Colonic mucosa (tissue), 4 donors: ENCODE results near the gene PARD6B. TPM values are rescaled to one million over a fixed set of nuclear protein-coding genes. Genes with fewer than 3 reads are reported as not detected.

Experiments
- DNase-seq: peaks from one replicate; pipeline ENCODE4 v3.0.0-alpha.2; 2020
- H3K27ac ChIP-seq: fragments of 200-600 bp; one replicate; pipeline ENCODE4 v1.8.0; 2021
- H3K27me3 ChIP-seq: fragments of 200-600 bp; one replicate; pipeline ENCODE4 v1.8.0; 2021
- H3K36me3 ChIP-seq: fragments of 200-600 bp; one replicate; pipeline ENCODE4 v1.8.0; 2021
- H3K4me1 ChIP-seq: fragments of 200-600 bp; one replicate; pipeline ENCODE4 v1.8.0; 2021; ENCODE audit warnings: mild to moderate bottlenecking
- H3K4me3 ChIP-seq: fragments of 200-600 bp; one replicate; pipeline ENCODE4 v1.8.0; 2021
- H3K9ac ChIP-seq, 2 donors: one replicate each; pipeline ENCODE4 v1.7.0; 2013; ENCODE audit warnings: control low read depth in 2 of 2, low read depth in 2 of 2, low read length in 2 of 2
- H3K9me3 ChIP-seq: fragments of 200-600 bp; one replicate; pipeline ENCODE4 v1.8.0; 2021
- CTCF ChIP-seq: fragments of 200-600 bp; IDR thresholded peaks from one replicate; pipeline ENCODE4 v1.8.0; 2022; ENCODE audit warnings: antibody characterized with exemption, mild to moderate bottlenecking
- intact Hi-C: fragments of 100-400 bp; cut with DNase I; formaldehyde crosslinking; loops from one replicate; pipeline ENCODE4 v1.14.1; 2022
- total RNA-seq, 2 donors: library from RNA; stranded (reverse); fragmentation: NEBNext Ultra II Directional in 1 of 2; extraction: Animal tissue kit (Norgen Biotek cat#: 25700) in 1 of 2; gene quantifications; one replicate each; pipeline ENCODE4 v1.2.1, GENCODE V29; 2021
- donor health status: healthy.
- donor health status: DM: no; HTN: no; CAD: no.
- donor health status: DM: no; HTN: no; CAD: no.

PARD6B gene
- total RNA-seq, 2 donors from 2014 or later: 16.6 to 35.6 TPM

DNA sequence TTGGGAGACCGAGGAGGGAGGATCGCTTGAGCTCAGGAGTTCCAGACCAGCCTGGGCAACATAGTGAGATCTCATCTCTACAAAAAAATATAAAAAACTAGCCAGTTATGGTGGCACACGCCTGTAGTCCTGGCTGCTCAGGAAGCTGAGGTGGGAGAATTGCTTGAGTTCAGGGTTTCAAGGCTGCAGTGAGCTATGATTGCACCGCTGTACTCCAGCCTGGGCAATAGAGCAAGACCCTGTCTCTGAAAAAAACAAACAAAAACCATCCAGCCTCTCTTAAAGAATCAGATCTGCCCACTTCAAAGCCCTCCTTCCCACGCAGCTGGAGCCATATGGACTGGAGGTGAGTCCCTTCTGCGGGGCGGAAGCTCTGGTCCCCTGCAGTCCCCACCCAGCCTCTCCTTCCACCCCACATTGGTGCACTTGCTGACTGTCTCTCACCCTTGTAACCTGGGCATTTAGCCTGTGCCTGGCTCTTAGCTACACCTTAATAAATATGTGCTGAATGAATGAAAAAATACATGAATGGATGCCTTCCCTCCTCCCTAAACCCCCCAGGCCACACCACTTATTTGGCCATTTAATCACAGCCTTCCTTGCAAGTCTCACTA, 7.2 kb upstream of the PARD6B start:
- Histone ChIP-seq H3K9ac (no peak overlapping the region), H3K4me3 (no peak overlapping the region), H3K27me3 (no peaks in the 10 kb centered on the region), H3K4me1 (no peaks in the 10 kb centered on the region), H3K36me3 (no peaks in the 10 kb centered on the region), H3K9me3 (no peaks in the 10 kb centered on the region), H3K27ac (no peak overlapping the region)
- DNase-seq: no peak
- no peak for TF ChIP-seq CTCF
- intact Hi-C loops: no loop called here

DNA sequence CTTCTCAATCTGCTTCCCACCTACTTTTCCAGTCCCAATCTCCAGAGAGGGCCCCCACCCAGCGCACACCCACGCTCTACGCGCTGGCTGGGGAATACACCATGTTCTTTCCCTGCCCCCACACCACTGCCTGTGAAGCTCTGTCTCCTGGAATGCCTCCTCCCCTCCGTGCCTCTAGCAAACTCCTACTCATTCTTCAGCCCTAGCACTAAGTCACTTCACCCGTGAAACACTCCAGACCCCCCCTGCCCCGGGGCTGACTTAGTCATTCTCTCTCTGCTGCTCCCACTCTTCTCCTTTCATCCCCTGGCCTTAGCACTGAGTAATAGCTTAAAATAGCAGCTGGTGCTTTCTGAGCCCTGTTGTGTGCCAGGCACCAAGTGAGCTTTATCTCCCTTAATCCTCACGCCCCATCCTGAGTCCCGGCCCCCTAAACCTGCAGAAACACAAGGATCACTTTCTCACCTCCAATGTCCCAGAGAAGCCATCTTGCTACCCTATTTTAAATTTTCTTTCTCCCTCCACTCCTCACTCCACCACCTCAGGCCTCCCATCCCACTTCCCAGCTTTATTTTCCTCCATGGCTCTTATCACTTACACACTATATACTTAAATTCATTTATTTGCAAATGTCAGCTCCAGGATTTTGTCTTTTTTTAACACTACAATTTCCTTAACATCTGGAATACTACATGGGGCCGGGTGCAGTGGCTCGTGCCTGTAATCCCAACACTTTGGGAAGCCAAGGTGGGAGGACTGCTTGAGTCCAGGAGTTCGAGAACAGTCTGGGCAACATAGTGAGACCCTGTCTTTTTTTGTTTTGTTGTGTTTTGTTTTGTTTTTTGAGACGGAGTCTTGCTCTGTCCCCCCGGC, 6.3 kb upstream of the PARD6B start:
- intact Hi-C loops: no loop called here
- Histone ChIP-seq H3K4me3 (no peak overlapping the region), H3K36me3 (no peaks in the 10 kb centered on the region), H3K27me3 (no peaks in the 10 kb centered on the region), H3K9me3 (no peaks in the 10 kb centered on the region), H3K4me1 (no peaks in the 10 kb centered on the region), H3K27ac (no peak overlapping the region), H3K9ac (no peak overlapping the region)
- TF ChIP-seq CTCF: no peak
- DNase-seq: peak; percentile 43

DNA sequence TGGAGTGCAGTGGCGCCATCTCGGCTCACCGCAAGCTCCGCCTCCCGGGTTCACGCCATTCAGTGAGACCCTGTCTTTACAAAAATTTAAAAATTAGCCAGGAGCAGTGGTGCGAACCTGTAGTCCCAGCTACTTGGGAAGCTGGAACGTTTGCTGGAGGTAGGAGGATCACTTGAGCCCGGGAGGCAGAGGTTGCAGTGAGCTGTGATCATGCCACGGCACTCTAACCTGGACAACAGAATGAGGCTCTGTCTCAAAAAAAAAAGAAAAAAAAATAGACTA, 5.7 kb upstream of the PARD6B start:
- Histone ChIP-seq H3K27ac (no peak overlapping the region), H3K4me1 (no peaks in the 10 kb centered on the region)

DNA sequence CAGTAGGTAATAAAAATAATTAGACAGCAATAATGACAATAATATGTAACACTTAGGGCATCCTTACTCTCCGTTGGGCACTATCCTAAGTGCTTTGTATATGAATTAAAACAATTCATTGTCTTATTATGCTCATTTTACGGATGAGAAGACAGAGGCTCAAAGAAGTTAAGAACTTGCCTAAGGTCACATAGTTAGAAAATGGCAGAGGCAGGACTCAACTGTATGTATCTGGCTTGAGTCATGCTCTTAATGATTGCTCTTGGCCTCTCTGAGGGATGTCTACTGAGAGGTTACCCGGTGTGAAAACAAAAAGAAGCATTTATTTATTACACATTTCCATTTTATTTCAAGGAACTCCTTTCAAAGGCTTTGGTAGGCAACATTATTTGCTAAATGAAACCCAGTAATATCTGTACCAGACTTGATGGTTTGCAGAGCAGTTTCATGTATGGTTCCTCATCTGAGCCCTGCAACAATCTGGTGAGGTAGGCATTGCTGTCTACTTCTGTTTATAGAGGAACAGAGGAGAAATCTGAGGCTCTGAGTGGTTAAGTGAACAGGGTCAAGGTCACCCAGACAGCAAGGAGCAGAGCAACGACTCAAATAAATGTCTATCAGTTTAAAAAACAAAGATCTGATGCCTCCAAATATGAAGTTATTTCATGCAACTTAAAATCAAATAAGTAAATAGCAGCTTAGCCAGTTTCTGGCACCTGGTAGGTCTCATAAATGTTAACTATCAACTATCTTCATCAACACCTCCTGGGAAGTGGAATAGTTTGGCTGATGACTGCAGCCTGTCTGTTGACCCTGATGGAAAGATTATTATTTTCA, 4.2 kb upstream of the PARD6B start:
- Histone ChIP-seq H3K4me3 (no peak overlapping the region), H3K9me3 (no peaks in the 10 kb centered on the region), H3K27me3 (no peaks in the 10 kb centered on the region), H3K36me3 (no peaks in the 10 kb centered on the region), H3K27ac (no peak overlapping the region), H3K4me1 (no peaks in the 10 kb centered on the region), H3K9ac (no peak overlapping the region)
- DNase-seq: no peak
- intact Hi-C loops: no loop called here
- no peak for TF ChIP-seq CTCF

More for the DNA sequence above, 5.7 kb upstream of the PARD6B start:
- no peaks in the 10 kb centered on the region for H3K9me3 ChIP-seq
- no peak for DNase-seq
- H3K36me3 ChIP-seq: no peaks in the 10 kb centered on the region
- intact Hi-C loops: no loop called here
- H3K9ac ChIP-seq: no peak overlapping the region
- H3K27me3 ChIP-seq: no peaks in the 10 kb centered on the region
- TF ChIP-seq CTCF: no peak
- no peak overlapping the region for H3K4me3 ChIP-seq

DNA sequence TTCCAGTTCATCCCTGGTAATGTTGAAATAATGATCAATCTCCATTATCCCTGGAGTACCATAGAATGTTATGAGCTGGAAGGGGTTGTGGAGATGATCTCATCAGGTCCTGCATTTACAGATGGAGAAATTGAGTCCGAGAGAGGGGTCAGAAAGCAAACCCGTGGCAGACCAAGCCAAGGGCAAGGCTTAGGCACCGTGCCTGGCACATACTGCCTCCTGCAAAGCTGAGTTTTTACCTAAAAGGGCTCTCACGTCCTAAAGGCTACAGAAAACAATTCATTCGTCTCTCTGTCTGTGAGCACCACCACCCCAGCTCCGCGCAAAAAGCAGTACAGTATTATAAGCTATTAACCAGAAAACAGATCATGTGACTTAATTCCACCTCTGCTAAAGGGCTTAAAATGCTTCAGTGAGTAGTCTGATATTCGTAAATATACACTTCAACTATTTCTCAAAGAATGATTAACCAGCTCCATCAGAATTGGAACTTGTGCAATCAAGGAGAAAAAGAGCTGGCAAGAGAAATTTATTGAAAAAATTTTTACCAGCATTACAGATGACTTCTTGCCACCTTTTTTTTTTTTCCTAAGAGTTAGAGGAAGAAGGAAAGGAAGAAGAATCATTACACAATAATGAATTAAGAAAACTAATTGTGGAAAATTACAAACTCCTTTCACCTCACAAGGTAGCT, 3.4 kb upstream of the PARD6B start:
- intact Hi-C loops: no loop called here
- no peak for DNase-seq
- TF ChIP-seq CTCF: no peak
- H3K27me3 ChIP-seq: no peaks in the 10 kb centered on the region
- H3K27ac ChIP-seq: peak overlapping the region; percentile 83
- no peaks in the 10 kb centered on the region for H3K4me1 ChIP-seq
- H3K4me3 ChIP-seq: no peak overlapping the region
- no peaks in the 10 kb centered on the region for H3K9me3 ChIP-seq
- no peak overlapping the region for H3K9ac ChIP-seq
- H3K36me3 ChIP-seq: no peaks in the 10 kb centered on the region
